Smooth muscle cell (in vitro differentiated cells): ENCODE measurements around the gene TFCP2L1. TPM values are rescaled to one million over a fixed set of nuclear protein-coding genes. Genes with fewer than 3 reads are reported as not detected.
"Not testable (repeated sequence)": the region's sequence is repeated elsewhere in the genome, so short reads cannot be mapped to it uniquely, and the experiment has no call there.

Experiments
- DNase-seq: peaks from one replicate; lab custom pipeline; 2025; ENCODE audit not compliant: unreplicated experiment; lab: John Stamatoyannopoulos, UW
- H2AFZ ChIP-seq: fragments of 200-600 bp; sonication (generic); 2 replicates; pipeline ENCODE4 v1.6.0; 2016; ENCODE audit warnings: antibody characterized with exemption, low read depth, mild to moderate bottlenecking
- H3F3A ChIP-seq: fragments of 200-600 bp; sonication (generic); 2 replicates; pipeline ENCODE4 v1.6.0; 2017; ENCODE audit warnings: antibody characterized with exemption, low read depth
- H3K27ac ChIP-seq: fragments of 200-600 bp; sonication (generic); 2 replicates; pipeline ENCODE4 v1.5.1; 2016; ENCODE audit warnings: low read depth, mild to moderate bottlenecking
- H3K27me3 ChIP-seq: fragments of 200-600 bp; sonication (generic); 2 replicates; pipeline ENCODE4 v1.6.1; 2016; ENCODE audit warnings: low read depth, mild to moderate bottlenecking
- H3K36me3 ChIP-seq: fragments of 200-600 bp; sonication (generic); 2 replicates; pipeline ENCODE4 v1.5.1; 2016; ENCODE audit warnings: low read depth
- H3K4me1 ChIP-seq: fragments of 200-600 bp; sonication (generic); 2 replicates; pipeline ENCODE4 v1.5.1; 2016; ENCODE audit warnings: low read depth
- H3K4me2 ChIP-seq: fragments of 200-600 bp; sonication (generic); 2 replicates; pipeline ENCODE4 v1.6.0; 2016; ENCODE audit warnings: mild to moderate bottlenecking
- H3K4me3 ChIP-seq: fragments of 200-600 bp; sonication (generic); 2 replicates; pipeline ENCODE4 v1.5.1; 2016; ENCODE audit warnings: mild to moderate bottlenecking
- H3K79me2 ChIP-seq: fragments of 200-600 bp; sonication (generic); 2 replicates; pipeline ENCODE4 v1.6.0; 2016; ENCODE audit warnings: low read depth, mild to moderate bottlenecking
- H3K9ac ChIP-seq: fragments of 200-600 bp; sonication (generic); 2 replicates; pipeline ENCODE4 v1.6.0; 2016; ENCODE audit warnings: low read depth
- H3K9me3 ChIP-seq: fragments of 200-600 bp; sonication (generic); replicated peaks from 2 replicates; pipeline ENCODE4 v1.5.1; 2016; ENCODE audit warnings: low read depth
- H4K20me1 ChIP-seq: fragments of 200-600 bp; sonication (generic); 2 replicates; pipeline ENCODE4 v1.6.0; 2016; ENCODE audit warnings: low read depth
- CTCF ChIP-seq: fragments of 200-600 bp; sonication (generic); IDR thresholded peaks from 2 replicates; pipeline ENCODE4 v1.5.1; 2017; ENCODE audit warnings: borderline replicate concordance, mild to moderate bottlenecking, antibody characterized with exemption; ENCODE audit not compliant: insufficient read depth, poor library complexity, severe bottlenecking
- WGBS: methylation state at CpG from one replicate; pipeline ENCODE4 v1.1.7; 2016; ENCODE audit warnings: low lambda C conversion rate; 5-methylcytosine and 5-hydroxymethylcytosine counted together
- polyA plus RNA-seq: library from polyadenylated mRNA; unstranded; fragments of >200 nt; fragmentation: Nextera tagmentation; extraction: Ambion mirVana; gene quantifications from 2 replicates; pipeline ENCODE4 v1.2.1, GENCODE V29; 2016
- total RNA-seq: library from RNA; depleted of rRNA; stranded (reverse); fragments of >200 nt; gene quantifications from 2 replicates; pipeline ENCODE4 v1.2.3, GENCODE V29; 2014

Gene TFCP2L1
- total and polyA plus RNA-seq, 2 experiments from 2014 or later, result 0.13 TPM; not detected in 1

DNA sequence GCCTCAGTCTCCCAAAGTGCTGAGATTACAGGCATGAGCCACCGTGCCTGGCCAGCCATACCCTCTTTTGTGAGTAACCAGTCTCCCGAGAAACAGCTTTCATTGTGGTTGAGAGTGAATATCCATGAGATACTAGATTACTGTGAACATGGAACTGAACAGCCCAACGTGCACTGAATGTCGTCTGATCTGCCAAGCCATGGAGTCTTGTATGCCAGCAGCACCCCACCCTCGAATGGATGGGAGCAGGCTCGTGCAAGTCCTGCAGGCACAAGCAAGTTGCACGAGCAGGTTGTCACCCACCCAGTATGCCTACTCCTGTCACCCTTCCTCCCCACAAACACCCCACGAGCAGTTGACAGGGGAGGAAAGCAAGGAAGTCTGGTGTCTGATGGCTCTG lies 36.5 kb upstream of the TFCP2L1 start:
- Histone ChIP-seq H3K9me3 (no peaks in the 10 kb centered on the region), H4K20me1 (no peaks in the 10 kb centered on the region), H3F3A (no peaks in the 10 kb centered on the region), H3K79me2 (no peaks in the 10 kb centered on the region), H3K36me3 (no peaks in the 10 kb centered on the region), H2AFZ (no peak overlapping the region), H3K9ac (no peak overlapping the region), H3K27me3 (peaks cover 8% of the 10 kb centered on the region), H3K4me2 (no peak overlapping the region), H3K4me3 (no peak overlapping the region), H3K4me1 (no peaks in the 10 kb centered on the region), H3K27ac (no peak overlapping the region)
- no peak for DNase-seq
- TF ChIP-seq CTCF, result no peak
- WGBS, result 90% methylated on average over 8 of the region's 8 CpGs

DNA sequence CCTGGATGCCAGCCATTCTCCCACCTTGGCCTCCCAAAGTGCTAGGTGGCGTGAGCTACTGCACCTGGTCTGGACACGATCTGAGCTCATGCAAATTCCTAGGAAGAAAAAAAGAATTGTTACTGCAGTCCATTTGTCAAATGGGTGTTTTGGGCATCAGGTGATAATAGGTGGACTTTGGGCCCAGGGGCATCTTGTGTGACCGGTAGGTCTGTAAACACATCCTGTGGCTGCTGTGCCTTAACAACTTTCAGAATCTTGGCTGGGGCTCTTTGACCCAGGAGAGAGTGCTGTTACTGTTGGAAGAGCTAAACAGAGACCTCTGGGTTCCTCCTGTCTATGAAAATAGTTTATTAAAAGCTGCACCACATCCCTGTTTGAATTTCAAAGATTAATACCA lies 34.9 kb upstream of the TFCP2L1 start:
- Histone ChIP-seq H3K4me2 (no peak overlapping the region), H3K4me1 (no peaks in the 10 kb centered on the region), H3K27me3 (peaks cover 5% of the 10 kb centered on the region), H3F3A (no peaks in the 10 kb centered on the region), H3K9ac (no peak overlapping the region), H3K79me2 (no peaks in the 10 kb centered on the region), H3K4me3 (no peak overlapping the region), H3K36me3 (no peaks in the 10 kb centered on the region), H2AFZ (no peak overlapping the region), H3K27ac (no peak overlapping the region), H3K9me3 (no peaks in the 10 kb centered on the region), H4K20me1 (no peaks in the 10 kb centered on the region)
- no peak for TF ChIP-seq CTCF
- DNase-seq, result no peak
- 70% methylated on average over 3 of the region's 3 CpGs for WGBS

DNA sequence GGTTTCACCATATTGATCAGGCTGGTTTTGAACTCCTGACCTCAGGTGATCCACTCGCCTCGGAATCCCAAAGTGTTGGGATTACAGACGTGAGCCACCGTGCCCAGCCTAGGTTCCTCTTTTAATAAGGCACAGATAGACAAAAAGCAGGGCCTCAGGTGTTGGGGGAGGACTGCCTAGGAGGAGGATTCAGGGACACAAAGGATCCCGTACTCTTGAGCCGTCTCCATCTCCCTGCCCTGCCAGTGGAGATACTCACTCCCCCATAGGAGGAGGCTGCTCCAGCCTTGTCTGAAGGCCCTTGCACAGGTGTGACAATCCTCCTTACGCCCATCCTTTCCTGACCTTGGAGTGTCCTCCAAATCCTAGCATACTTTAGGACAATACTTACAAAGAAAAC lies 32.0 kb upstream of the TFCP2L1 start:
- no peak overlapping the region for H3K4me3 ChIP-seq
- H3F3A ChIP-seq, result no peaks in the 10 kb centered on the region
- H3K4me2 ChIP-seq, result no peak overlapping the region
- no peak overlapping the region for H3K27ac ChIP-seq
- no peaks in the 10 kb centered on the region for H3K9me3 ChIP-seq
- no peak for DNase-seq
- H2AFZ ChIP-seq, result no peak overlapping the region
- no peaks in the 10 kb centered on the region for H3K36me3 ChIP-seq
- no peaks in the 10 kb centered on the region for H3K79me2 ChIP-seq
- no peak overlapping the region for H3K9ac ChIP-seq
- 82% methylated on average over 7 of the region's 7 CpGs for WGBS
- H3K27me3 ChIP-seq, result peaks cover 17% of the 10 kb centered on the region
- no peaks in the 10 kb centered on the region for H3K4me1 ChIP-seq
- no peaks in the 10 kb centered on the region for H4K20me1 ChIP-seq
- no peak for TF ChIP-seq CTCF

DNA sequence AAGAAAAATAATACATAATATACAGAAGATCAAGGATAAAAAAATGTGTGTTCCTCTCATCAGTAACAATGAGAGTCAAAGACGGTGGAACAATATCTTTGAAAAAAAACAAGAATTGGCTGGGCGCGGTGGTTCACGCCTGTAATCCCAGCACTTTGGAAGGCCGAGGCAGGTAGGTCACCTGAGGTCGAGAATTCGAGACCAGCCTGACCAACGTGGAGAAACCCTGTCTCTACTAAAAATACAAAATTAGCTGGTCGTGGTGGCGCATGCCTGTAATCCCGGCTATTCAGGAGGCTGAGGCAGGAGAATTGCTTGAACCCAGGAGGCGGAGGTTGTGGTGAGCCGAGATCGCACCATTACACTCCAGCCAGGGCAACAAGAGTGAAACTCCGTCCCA lies 28.7 kb upstream of the TFCP2L1 start:
- H3K79me2 ChIP-seq, H3K4me1 ChIP-seq, H2AFZ ChIP-seq, H3K36me3 ChIP-seq, DNase-seq, H3F3A ChIP-seq, H3K4me2 ChIP-seq, H3K9me3 ChIP-seq, H3K4me3 ChIP-seq, H3K9ac ChIP-seq, H4K20me1 ChIP-seq, H3K27ac ChIP-seq: not testable (repeated sequence)
- H3K27me3 ChIP-seq, result peaks cover 35% of the 10 kb centered on the region
- WGBS, result 92% methylated on average over 15 of the region's 15 CpGs
